ENCODE data around the gene HECA.

The HECA gene

DNA sequence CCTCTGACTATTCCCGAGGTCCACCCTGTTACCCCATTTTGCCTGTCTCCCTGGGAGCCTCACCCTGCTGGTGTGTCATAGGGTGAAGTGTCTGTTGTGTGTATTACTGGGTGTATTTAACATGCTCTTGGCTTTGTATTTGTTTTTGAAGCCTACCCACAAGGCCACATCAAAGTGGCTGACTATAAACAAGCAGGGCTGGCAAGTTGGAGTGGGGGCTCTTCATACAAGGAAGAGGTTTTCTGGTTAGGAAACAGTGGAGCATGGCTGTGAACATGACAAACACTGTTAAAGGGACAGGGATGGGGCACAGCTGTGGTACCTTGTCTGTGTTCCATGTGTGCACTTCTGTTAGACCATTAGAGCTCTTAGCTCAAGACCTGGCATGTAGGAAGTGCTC is 26.3 kb downstream of the HECA start:
- DNase-seq (ENCODE audit: low spot score): no peak

- DNase-seq (ENCODE audit: low spot score): no peak
Measured at GRCh38 chr6:139161817-139162284, 27.0 kb downstream of the HECA start.

GRCh38 chr6:139164001-139164400 is 29.1 kb downstream of the HECA start:
- DNase-seq (ENCODE audit: low spot score): peak; percentile 15

DNA sequence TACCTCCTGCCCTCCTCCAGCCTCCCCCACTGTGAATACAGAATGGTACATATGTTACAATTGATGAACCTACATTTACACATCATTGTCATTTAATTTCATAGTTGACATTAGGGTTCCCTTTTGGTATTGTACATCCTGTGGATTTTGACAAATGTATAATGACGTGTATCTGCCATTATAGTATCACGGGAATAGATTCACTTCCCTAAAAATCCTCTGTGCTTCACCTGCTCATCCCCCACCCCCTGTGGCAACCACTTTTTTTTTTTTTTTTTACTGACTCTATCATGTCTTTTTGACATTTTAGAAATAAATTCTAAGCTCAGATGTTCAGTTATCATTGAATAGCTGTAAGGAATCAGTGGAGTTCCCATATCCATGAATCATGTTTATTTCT is 30.4 kb downstream of the HECA start:
- DNase-seq (ENCODE audit: low spot score): no peak

- no peak for DNase-seq (ENCODE audit: low spot score)
Measured at GRCh38 chr6:139166238-139166955, 31.5 kb downstream of the HECA start.

- no peak for DNase-seq (ENCODE audit: low spot score)
Measured at GRCh38 chr6:139166956-139167313, 32.1 kb downstream of the HECA start.

DNA sequence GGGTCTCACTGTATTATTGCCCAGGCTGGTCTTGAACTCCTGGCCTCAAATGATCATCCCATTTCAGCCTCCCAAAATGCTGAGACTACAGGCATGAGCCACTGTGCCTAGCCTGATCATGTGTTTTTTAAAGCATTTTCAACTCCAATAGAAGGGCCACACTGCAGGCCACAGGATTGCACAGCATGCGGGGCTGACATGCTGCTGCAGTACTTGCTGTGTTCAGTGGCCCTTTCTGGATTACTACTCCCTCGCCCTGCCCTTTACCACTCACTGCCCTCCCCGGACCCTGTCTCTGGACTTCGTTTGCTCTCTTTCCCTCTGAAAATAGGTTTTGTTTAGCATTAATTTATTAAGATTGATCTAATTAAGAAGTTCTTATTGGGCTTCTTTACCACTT is 37.3 kb downstream of the HECA start:
- DNase-seq (ENCODE audit: low spot score): no peak

GRCh38 chr6:139172567-139172966 is 37.7 kb downstream of the HECA start:
- no peak for DNase-seq (ENCODE audit: low spot score)

GRCh38 chr6:139173172-139173571 is 38.3 kb downstream of the HECA start:
- no peak for DNase-seq (ENCODE audit: low spot score)

GRCh38 chr6:139173822-139174221 is 38.9 kb downstream of the HECA start:
- no peak for DNase-seq (ENCODE audit: low spot score)

GRCh38 chr6:139174961-139175360 is 40.1 kb downstream of the HECA start:
- DNase-seq (ENCODE audit: low spot score): no peak

- DNase-seq (ENCODE audit: low spot score): no peak
Measured at GRCh38 chr6:139175389-139175948, 40.6 kb downstream of the HECA start.

DNA sequence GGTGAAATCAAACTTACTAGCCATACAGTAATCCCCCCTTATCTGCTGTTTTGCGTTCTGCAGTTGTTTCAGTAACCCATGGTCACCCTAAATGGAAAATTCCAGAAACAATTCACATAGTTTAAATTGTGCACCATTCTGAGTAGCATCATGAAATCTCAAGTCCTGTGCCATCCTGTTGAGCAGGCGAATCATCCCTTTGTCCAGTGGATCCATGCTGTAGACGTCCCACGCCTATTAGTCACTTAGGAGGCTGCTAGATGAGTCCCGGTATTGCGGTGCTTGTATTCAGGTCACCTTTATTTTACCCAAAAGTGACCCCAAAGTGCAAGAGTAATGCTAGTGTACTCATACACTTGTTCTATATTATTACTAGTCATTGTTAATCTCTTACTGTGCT is 46.4 kb downstream of the HECA start:
- DNase-seq (ENCODE audit: low spot score): no peak

DNA sequence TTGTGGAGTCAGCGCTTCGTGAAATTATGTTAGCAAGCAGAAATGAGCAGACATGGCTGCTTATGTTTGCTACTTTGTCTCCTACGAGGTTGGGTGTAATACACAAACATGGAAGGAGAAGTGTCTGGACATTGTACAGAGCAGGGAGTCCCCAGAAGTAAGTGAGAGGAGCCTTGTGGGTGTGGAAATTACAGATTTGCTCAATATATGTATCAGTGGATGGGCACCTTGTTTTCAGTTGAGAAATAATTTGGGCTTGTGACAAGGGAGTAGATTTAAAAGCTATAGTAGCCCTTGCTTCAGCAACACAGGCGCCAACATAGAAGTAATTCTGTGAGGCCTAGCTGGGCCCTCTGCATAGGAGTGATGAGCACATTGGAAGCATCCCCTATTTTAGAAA is 49.2 kb downstream of the HECA start:
- no peak for DNase-seq (ENCODE audit: low spot score)

DNA sequence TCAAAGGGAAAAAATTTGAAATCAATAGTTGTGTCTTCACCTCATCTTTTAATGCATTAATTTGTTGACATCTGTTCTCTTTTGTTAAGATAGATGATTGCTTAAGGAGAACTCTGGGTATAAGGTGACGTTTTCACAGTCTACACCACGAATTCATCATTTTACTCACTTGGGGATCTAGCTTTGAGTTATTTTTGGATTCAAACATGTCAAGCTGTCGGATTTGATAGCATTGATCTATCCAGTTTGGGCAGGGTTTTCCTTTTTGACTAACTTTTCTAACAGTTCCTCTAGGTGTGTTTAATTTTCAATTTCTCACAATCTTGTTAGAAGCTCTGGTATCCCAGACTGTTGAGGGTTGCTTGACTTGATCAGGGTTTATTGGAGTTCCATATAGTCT is 49.6 kb downstream of the HECA start:
- no peak for DNase-seq (ENCODE audit: low spot score)

DNA sequence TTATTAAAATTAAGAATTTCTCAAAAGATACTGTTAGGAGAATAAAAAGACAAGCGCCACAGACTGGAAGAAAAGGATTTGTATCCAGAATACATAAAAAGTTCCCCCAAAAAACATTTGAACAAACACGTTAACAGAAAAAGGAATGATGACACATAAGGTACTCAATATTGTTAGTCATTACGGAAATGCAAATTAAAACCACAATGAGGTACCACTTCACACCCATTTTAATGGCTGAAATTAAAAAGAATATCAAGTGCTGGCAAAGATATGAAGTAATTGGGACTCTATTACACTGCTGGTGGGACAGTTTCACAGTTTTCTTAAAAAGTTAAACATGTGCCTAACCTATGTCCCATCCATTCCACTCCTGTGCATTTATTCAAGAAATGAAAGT is 51.4 kb downstream of the HECA start:
- DNase-seq (ENCODE audit: low spot score): no peak

GRCh38 chr6:139186692-139187091 is 51.8 kb downstream of the HECA start:
- no peak for DNase-seq (ENCODE audit: low spot score)

- DNase-seq (ENCODE audit: low spot score): no peak
Measured at GRCh38 chr6:139187489-139187888, 52.6 kb downstream of the HECA start.

GRCh38 chr6:139189665-139190064 is 54.8 kb downstream of the HECA start:
- DNase-seq (ENCODE audit: low spot score): no peak

- DNase-seq (ENCODE audit: low spot score): no peak
Measured at GRCh38 chr6:139194740-139195139, 59.9 kb downstream of the HECA start.

- DNase-seq (ENCODE audit: low spot score): no peak
Measured at GRCh38 chr6:139198529-139199288, 63.8 kb downstream of the HECA start.

- DNase-seq (ENCODE audit: low spot score): no peak
Measured at GRCh38 chr6:139201378-139201777, 66.5 kb downstream of the HECA start.

- no peak for DNase-seq (ENCODE audit: low spot score)
Measured at GRCh38 chr6:139204978-139205377, 70.1 kb downstream of the HECA start.

All from iPS-NIHi11 (cell line).